K562 (cell line): Measurements from ENCODE around the gene ATP6V0E1. TPM values are rescaled to one million over a fixed set of nuclear protein-coding genes. Genes with fewer than 3 reads are reported as not detected.

Source experiments
- CBX1 ChIP-seq: sonication (generic); IDR thresholded peaks from 2 replicates; pipeline ENCODE4 v1.6.1; 2016; ENCODE audit warnings: antibody characterized with exemption, low read depth, mild to moderate bottlenecking
- DDX20 ChIP-seq: fragments of 450-650 bp; IDR thresholded peaks from 2 replicates; pipeline ENCODE4 v1.6.1; 2016; ENCODE audit warnings: missing genetic modification characterization, low read depth, mild to moderate bottlenecking, missing compliant biosample characterization, moderate library complexity
- E2F3 ChIP-seq: fragments of 250-450 bp; sonication (Bioruptor Pico); IDR thresholded peaks from 2 replicates; pipeline ENCODE4 v1.4.0; 2020; ENCODE audit warnings: mild to moderate bottlenecking
- ESRRB ChIP-seq: fragments of 250-450 bp; sonication (Bioruptor Pico); IDR thresholded peaks from 2 replicates; pipeline ENCODE4 v1.5.0; 2020; ENCODE audit warnings: mild to moderate bottlenecking, moderate library complexity, borderline replicate concordance
- GABPB2 ChIP-seq: fragments of 250-450 bp; sonication (Bioruptor Pico); conservative IDR thresholded peaks from 2 replicates; pipeline ENCODE4 v1.5.1; 2021; ENCODE audit warnings: mild to moderate bottlenecking
- NUFIP1 ChIP-seq: fragments of 450-650 bp; IDR thresholded peaks from 2 replicates; pipeline ENCODE4 v1.6.1; 2018; ENCODE audit not compliant: partially characterized antibody
- PHF20 ChIP-seq: fragments of 450-650 bp; IDR thresholded peaks from 2 replicates; pipeline ENCODE4 v1.6.1; 2018; ENCODE audit not compliant: partially characterized antibody
- RBM39 ChIP-seq: fragments of 200-400 bp; formaldehyde crosslinking; optimal IDR thresholded peaks from 2 replicates; pipeline ENCODE3; 2018; ENCODE audit warnings: low read depth, low read length
- ZFP36 ChIP-seq: fragments of 150-350 bp; IDR thresholded peaks from 2 replicates; pipeline ENCODE4 v1.6.1; 2018; ENCODE audit warnings: low read length, low read depth; ENCODE audit not compliant: partially characterized antibody
- polyA plus RNA-seq, 8 experiments: library from polyadenylated mRNA; depleted of rRNA in 4 of 8; stranded (reverse) in 5 of 8; unstranded in 3 of 8; fragments of >200 nt; fragmentation: Nextera tagmentation in 2 of 8; fragmentation: Illumina TruSeq in 1 of 8; extraction: Ambion mirVana in 2 of 8; extraction: Trizol in 1 of 8; gene quantifications; 2 replicates each; pipeline versions ENCODE4 v1.2.1 to v1.2.3, GENCODE V29; 2011 to 2014; ENCODE audit warnings: inconsistent platforms in 1 of 8, missing spikeins in 1 of 8
- total RNA-seq, 7 experiments: library from RNA; depleted of rRNA in 6 of 7; stranded (reverse); fragments of >200 nt in 6 of 7; fragmentation: Illumina TruSeq in 2 of 7; extraction: Trizol in 2 of 7; gene quantifications; 2 replicates each; pipeline versions ENCODE4 v1.2.1 to v1.2.3, GENCODE V29; 2011 to 2021; ENCODE audit warnings: low replicate concordance in 1 of 7
- TF ChIP-seq, protein P1 (sequence below): sonication (generic); formaldehyde crosslinking; IDR thresholded peaks from 2 replicates; pipeline ENCODE4 v1.8.0; 2022; ENCODE audit warnings: mild to moderate bottlenecking, low read depth, missing genetic modification reagents
- TF ChIP-seq, protein P2 (sequence below): fragments of 450-650 bp; formaldehyde crosslinking; IDR thresholded peaks from 2 replicates; pipeline ENCODE4 v1.4.0; 2020; ENCODE audit warnings: mild to moderate bottlenecking, moderate library complexity
- TF ChIP-seq, protein P3 (sequence below): fragments of 450-650 bp; IDR thresholded peaks from 2 replicates; pipeline ENCODE4 v1.6.1; 2016
- TF ChIP-seq, protein P4 (sequence below): sonication (generic); formaldehyde crosslinking; IDR thresholded peaks from 2 replicates; pipeline ENCODE4 v1.8.0; 2022; ENCODE audit warnings: missing genetic modification reagents, mild to moderate bottlenecking, moderate library complexity, borderline replicate concordance
- TF ChIP-seq, protein P5 (sequence below), 2 experiments: fragments of 450-650 bp; IDR thresholded peaks; 2 replicates each; pipeline ENCODE4 v1.6.1; 2016; ENCODE audit warnings: mild to moderate bottlenecking in 2 of 2, borderline replicate concordance in 1 of 2, low read depth in 1 of 2, moderate library complexity in 1 of 2

Gene ATP6V0E1
- total and polyA plus RNA-seq, 9 of the 15 experiments (the other 6 are each of a cell fraction or from before 2014, with no cell fraction given) = 63.8 to 395 (median 112) TPM

DNA sequence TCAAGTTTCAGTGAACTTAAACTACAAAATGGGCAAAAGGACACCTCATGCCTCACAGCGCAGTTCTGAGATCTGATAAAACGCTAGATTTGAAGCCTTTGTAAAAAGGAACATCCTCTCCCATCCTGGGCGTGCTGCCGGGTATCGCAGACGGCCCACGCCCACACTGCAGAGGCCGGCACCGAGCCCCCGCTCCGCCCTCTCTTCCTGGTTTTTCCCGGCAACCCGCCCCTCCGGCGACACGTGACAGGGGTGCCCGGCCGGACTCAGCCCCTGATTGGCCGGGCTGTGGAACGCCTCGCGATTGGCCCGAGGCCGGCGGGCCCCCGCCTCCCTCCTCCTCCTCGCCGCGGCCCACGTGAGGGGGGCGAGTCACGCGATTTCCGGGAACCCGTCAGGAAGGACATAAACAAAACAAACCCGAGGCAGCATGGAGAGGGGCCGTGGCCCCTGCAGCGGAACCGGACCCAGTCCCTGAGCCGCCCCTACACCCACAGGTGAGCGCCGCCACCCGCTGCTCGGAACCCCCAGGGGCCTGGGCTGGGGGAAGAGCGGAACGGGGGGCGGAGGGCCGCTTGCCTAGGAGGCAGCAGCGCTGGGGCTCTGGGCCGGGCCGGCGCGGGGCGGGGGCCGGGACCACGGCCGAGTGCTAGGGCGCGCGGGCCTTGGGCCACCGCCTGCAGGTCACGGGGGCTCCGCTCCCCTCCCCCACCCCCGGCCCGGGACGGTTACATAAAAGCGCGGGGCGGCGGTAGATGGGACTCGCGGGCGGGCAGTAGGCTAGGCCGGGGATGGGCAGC is 72.6 kb downstream of the ATP6V0E1 start, which contains the start of gene CREBRF (continued):
- TF ChIP-seq, protein P1, sequence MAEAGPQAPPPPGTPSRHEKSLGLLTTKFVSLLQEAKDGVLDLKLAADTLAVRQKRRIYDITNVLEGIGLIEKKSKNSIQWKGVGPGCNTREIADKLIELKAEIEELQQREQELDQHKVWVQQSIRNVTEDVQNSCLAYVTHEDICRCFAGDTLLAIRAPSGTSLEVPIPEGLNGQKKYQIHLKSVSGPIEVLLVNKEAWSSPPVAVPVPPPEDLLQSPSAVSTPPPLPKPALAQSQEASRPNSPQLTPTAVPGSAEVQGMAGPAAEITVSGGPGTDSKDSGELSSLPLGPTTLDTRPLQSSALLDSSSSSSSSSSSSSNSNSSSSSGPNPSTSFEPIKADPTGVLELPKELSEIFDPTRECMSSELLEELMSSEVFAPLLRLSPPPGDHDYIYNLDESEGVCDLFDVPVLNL (CRISPR knock-in tag) = no peak
- TF ChIP-seq CBX1 (peak; percentile 39; the same call in 1 of the 2 replicates), ZFP36 (no peak), GABPB2 (no peak), E2F3 (CRISPR knock-in tag) (no peak), ESRRB (CRISPR knock-in tag) (no peak), RBM39 (no peak), NUFIP1 (no peak), PHF20 (peak; percentile 38), DDX20 (tag) (no peak)
- TF ChIP-seq, protein P2, sequence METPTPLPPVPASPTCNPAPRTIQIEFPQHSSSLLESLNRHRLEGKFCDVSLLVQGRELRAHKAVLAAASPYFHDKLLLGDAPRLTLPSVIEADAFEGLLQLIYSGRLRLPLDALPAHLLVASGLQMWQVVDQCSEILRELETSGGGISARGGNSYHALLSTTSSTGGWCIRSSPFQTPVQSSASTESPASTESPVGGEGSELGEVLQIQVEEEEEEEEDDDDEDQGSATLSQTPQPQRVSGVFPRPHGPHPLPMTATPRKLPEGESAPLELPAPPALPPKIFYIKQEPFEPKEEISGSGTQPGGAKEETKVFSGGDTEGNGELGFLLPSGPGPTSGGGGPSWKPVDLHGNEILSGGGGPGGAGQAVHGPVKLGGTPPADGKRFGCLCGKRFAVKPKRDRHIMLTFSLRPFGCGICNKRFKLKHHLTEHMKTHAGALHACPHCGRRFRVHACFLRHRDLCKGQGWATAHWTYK (CRISPR knock-in tag) = 0 out of 2 replicates have a peak, but pooled peaks have one; percentile 14
- TF ChIP-seq, protein P3, sequence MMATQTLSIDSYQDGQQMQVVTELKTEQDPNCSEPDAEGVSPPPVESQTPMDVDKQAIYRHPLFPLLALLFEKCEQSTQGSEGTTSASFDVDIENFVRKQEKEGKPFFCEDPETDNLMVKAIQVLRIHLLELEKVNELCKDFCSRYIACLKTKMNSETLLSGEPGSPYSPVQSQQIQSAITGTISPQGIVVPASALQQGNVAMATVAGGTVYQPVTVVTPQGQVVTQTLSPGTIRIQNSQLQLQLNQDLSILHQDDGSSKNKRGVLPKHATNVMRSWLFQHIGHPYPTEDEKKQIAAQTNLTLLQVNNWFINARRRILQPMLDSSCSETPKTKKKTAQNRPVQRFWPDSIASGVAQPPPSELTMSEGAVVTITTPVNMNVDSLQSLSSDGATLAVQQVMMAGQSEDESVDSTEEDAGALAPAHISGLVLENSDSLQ = peak; percentile 57
- TF ChIP-seq, protein P4, sequence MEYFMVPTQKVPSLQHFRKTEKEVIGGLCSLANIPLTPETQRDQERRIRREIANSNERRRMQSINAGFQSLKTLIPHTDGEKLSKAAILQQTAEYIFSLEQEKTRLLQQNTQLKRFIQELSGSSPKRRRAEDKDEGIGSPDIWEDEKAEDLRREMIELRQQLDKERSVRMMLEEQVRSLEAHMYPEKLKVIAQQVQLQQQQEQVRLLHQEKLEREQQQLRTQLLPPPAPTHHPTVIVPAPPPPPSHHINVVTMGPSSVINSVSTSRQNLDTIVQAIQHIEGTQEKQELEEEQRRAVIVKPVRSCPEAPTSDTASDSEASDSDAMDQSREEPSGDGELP (CRISPR knock-in tag) = peak; percentile 76
- TF ChIP-seq, protein P5, sequence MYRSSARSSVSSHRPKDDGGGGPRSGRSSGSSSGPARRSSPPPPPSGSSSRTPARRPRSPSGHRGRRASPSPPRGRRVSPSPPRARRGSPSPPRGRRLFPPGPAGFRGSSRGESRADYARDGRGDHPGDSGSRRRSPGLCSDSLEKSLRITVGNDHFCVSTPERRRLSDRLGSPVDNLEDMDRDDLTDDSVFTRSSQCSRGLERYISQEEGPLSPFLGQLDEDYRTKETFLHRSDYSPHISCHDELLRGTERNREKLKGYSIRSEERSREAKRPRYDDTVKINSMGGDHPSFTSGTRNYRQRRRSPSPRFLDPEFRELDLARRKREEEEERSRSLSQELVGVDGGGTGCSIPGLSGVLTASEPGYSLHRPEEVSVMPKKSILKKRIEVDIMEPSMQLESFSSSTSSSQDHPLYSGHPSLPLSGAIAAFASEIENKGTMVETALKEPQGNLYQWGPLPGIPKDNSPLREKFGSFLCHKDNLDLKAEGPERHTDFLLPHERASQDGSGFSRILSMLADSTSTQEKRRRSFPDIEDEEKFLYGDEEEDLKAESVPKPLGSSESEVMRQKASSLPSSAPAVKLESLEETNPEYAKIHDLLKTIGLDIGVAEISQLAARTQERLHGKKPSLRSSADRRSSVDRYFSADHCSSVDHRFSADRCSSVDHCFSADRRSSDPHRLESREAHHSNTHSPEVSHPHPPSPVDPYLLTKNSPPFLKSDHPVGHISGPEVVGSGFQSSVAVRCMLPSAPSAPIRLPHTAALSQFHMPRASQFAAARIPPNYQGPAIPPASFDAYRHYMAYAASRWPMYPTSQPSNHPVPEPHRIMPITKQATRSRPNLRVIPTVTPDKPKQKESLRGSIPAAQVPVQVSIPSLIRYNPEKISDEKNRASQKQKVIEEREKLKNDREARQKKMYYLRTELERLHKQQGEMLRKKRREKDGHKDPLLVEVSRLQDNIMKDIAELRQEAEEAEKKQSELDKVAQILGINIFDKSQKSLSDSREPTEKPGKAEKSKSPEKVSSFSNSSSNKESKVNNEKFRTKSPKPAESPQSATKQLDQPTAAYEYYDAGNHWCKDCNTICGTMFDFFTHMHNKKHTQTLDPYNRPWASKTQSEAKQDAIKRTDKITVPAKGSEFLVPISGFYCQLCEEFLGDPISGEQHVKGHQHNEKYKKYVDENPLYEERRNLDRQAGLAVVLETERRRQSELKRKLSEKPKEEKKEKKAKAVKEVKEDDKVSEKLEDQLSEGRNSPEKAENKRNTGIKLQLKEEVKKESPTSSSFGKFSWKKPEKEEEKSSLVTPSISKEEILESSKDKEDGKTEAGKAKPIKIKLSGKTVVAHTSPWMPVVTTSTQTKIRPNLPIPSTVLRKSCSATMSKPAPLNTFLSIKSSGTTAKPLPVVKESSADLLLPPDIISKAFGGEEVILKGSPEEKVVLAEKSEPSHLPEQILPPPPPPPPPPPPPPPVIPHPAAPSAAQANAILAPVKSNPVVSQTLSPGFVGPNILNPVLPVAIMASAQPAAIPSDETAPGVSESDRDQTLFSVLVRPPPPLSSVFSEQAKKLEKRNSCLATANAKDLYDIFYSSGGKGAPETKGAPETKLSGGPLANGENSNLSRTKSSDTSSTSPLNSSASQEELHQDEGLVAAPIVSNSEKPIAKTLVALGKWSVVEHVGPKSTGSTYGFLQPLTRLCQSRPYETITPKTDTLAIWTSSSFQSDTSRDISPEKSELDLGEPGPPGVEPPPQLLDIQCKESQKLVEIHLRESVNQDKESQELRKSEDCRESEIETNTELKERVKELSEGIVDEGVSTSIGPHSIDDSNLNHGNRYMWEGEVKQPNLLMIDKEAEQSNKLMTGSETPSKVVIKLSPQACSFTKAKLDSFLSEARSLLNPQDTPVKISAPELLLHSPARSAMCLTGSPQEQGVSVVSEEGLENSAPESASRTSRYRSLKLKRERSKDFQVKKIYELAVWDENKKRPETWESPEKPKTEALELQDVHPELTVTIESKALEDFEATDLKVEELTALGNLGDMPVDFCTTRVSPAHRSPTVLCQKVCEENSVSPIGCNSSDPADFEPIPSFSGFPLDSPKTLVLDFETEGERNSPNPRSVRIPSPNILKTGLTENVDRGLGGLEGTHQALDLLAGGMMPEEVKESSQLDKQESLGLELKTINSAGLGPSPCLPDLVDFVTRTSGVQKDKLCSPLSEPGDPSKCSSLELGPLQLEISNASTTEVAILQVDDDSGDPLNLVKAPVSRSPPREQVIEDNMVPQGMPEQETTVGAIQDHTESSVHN (IDR thresholded peaks at IDR 0.05; ENCODE audit: borderline replicate concordance in 1 of 2, low read depth in 1 of 2) = peak in 1 of 2 experiments; percentile 51; a peak in 2 of 4 replicates
